Psoas muscle (tissue), 8 donors: ENCODE measurements around the gene NFE2L3. TPM values are rescaled to one million over a fixed set of nuclear protein-coding genes. Genes with fewer than 3 reads are reported as not detected.
"Not testable (repeated sequence)": the region's sequence is repeated elsewhere in the genome, so short reads cannot be mapped to it uniquely, and the experiment has no call there.

ENCODE experiments used
- ATAC-seq, 4 donors: fragments of 200-7000 bp; cut with Tn5 transposase; one replicate each; pipeline ENCODE4 v1.9.1; 2020; ENCODE audit warnings: moderate library complexity in 3 of 4, mild to moderate bottlenecking in 2 of 4
- DNase-seq, 2 donors: peaks; one replicate each; pipeline ENCODE4 v3.0.0-alpha.2; 2020
- H3K27ac ChIP-seq: fragments of 200-600 bp; one replicate; pipeline ENCODE4 v1.8.0; 2022
- H3K27me3 ChIP-seq, 3 donors: fragments of 200-600 bp in 1 of 3; one replicate each; pipeline versions ENCODE4 v1.6.1 to v1.8.0; 2013 to 2022; ENCODE audit warnings: low read length in 2 of 3, mild to moderate bottlenecking in 2 of 3, moderate library complexity in 1 of 3; ENCODE audit not compliant: insufficient read depth in 3 of 3
- H3K36me3 ChIP-seq, 2 donors: fragments of 200-600 bp in 1 of 2; one replicate each; pipeline versions ENCODE4 v1.6.1 to v1.8.0; 2013 to 2022; ENCODE audit warnings: low read depth in 1 of 2, mild to moderate bottlenecking in 1 of 2, moderate library complexity in 1 of 2; ENCODE audit not compliant: insufficient read depth in 1 of 2
- H3K4me1 ChIP-seq: fragments of 200-600 bp; one replicate; pipeline ENCODE4 v1.8.0; 2022
- H3K4me3 ChIP-seq: fragments of 200-600 bp; one replicate; pipeline ENCODE4 v1.8.0; 2022; ENCODE audit warnings: mild to moderate bottlenecking
- H3K9me3 ChIP-seq: fragments of 200-600 bp; one replicate; pipeline ENCODE4 v1.8.0; 2022
- WGBS, 3 donors: extraction: QIAGEN DNeasy Blood & Tissue Kit; methylation state at CpG; one replicate each; pipeline versions ENCODE4 v1.1.6 to v1.1.7; 2013; 5-methylcytosine and 5-hydroxymethylcytosine counted together
- intact Hi-C, 2 donors: fragments of 100-400 bp; cut with DNase I; formaldehyde crosslinking; loops; one replicate each; pipeline versions ENCODE4 v1.11.0 to v1.14.2; 2022
- polyA plus RNA-seq, 3 donors: library from polyadenylated mRNA; stranded (reverse); fragments of 200-250 nt; gene quantifications; one replicate each; pipeline ENCODE4 v1.2.3, GENCODE V29; 2013
- total RNA-seq, 4 donors: library from RNA; stranded (reverse); fragmentation: NEBNext Ultra II Directional in 2 of 4; extraction: Animal tissue kit (Norgen Biotek cat#: 25700) in 2 of 4; gene quantifications; one replicate each; pipeline versions ENCODE4 v1.2.1 to v1.2.4, GENCODE V29; 2021 to 2023
- TF ChIP-seq, protein P1 (sequence below): fragments of 200-600 bp; IDR thresholded peaks from one replicate; pipeline ENCODE4 v1.8.0; 2022; ENCODE audit warnings: antibody characterized with exemption
- donor health status: healthy with polysubstance abuse.
- donor health status: DM: no; HTN: no; CAD: no; lungs with moderate emphysema.
- donor health status: Bipolar disorder and iron deficiency.
- donor health status: healthy.
- donor health status: DM: yes; HTN: yes; CAD: no.
- donor health status: DM: no; HTN: no; CAD: no.
- donor health status: DM: no; HTN: no; CAD: no.
- donor health status: DM: yes; HTN: yes; CAD: no.

The NFE2L3 gene
- total and polyA plus RNA-seq, 7 donors: 0.44 to 1.1 (median 0.72) TPM

DNA sequence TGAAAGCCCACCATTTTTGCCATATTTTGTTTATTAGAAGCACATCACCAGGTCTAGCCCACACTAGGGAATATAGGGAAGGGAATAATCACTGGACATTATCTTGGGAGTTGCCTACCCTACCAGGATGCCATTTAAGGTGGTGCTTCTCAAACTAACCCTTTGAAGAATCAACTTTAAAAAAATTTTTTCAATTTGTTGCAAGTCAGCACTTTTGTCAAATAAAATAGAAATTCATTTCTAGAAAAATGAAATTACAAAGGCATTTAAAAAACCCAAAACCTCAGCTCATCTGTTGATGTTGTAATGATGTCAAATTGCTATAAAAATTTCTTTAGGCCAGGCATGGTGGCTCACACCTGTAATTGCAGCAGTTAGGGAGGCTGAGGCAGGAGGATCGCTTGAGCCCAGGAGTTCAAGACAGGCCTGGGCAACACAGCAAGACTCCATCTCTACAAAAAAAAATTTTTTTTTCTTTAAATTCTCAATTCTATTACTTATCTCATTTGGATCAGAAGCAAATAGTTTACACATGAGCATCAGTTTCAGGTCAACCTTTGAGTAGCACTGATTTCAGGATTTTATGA is 2.5 kb upstream of the NFE2L3 start:
- Histone ChIP-seq H3K27me3 (peaks cover 0 to 32% (median 15%) of the 10 kb centered on the region in 3 donors), H3K4me3 (no peak overlapping the region), H3K4me1 (no peaks in the 10 kb centered on the region), H3K27ac (no peak overlapping the region), H3K9me3 (no peaks in the 10 kb centered on the region), H3K36me3 (no peaks in the 10 kb centered on the region)
- no peak for ATAC-seq
- 96 to 97% (median 97%) methylated on average over 1 of the region's 1 CpG for WGBS, 3 donors
- DNase-seq: no peak
- intact Hi-C loops: no loop called here
- TF ChIP-seq, protein P1, sequence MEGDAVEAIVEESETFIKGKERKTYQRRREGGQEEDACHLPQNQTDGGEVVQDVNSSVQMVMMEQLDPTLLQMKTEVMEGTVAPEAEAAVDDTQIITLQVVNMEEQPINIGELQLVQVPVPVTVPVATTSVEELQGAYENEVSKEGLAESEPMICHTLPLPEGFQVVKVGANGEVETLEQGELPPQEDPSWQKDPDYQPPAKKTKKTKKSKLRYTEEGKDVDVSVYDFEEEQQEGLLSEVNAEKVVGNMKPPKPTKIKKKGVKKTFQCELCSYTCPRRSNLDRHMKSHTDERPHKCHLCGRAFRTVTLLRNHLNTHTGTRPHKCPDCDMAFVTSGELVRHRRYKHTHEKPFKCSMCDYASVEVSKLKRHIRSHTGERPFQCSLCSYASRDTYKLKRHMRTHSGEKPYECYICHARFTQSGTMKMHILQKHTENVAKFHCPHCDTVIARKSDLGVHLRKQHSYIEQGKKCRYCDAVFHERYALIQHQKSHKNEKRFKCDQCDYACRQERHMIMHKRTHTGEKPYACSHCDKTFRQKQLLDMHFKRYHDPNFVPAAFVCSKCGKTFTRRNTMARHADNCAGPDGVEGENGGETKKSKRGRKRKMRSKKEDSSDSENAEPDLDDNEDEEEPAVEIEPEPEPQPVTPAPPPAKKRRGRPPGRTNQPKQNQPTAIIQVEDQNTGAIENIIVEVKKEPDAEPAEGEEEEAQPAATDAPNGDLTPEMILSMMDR: no peak

DNA sequence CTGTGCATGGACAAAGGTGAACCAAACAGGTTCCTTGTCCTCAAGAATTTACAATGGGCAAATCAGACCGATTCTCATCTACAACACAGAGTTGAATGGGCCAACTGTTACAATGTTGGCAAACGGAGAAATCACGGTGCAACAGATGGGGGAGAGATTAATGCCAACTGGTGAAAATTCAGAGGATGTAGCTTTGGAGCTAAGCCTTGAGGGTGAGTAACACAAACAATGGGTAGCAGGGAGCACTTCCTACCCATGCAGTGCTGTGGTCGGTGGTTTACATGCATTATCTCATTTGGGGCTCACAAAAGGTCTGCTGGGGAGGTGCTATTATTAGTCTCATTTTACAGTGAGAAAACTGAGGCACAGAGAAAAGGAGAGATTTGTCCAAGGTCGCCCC is 902 bp upstream of the NFE2L3 start:
- WGBS, 3 donors: 36 to 56% (median 41%) methylated on average over 5 of the region's 5 CpGs
- Histone ChIP-seq H3K27ac (no peak overlapping the region), H3K4me3 (peak overlapping the region; percentile 66), H3K9me3 (no peaks in the 10 kb centered on the region), H3K27me3 (peaks cover 0 to 48% (median 17%) of the 10 kb centered on the region in 3 donors), H3K36me3 (no peaks in the 10 kb centered on the region), H3K4me1 (no peaks in the 10 kb centered on the region)
- TF ChIP-seq, protein P1: no peak
- ATAC-seq (no peak), DNase-seq (no peak)
- intact Hi-C loops: no loop called here

DNA sequence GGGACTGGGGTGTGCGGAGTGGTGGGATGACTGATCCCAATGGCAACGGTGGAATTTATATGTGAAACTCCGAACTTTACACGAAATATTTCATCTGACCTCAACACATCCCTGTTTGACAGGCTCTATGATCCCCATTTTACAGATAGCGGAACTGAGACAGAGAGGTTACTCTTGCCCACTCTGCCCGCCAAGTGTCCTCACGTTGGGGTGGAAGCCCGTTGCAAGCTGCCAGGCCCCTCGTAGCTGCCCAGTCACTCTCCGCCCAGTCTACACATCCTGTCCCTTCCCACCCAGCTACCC is 397 bp upstream of the NFE2L3 start:
- peak overlapping the region; percentile 66 for H3K4me3 ChIP-seq
- peaks cover 0 to 50% (median 17%) of the 10 kb centered on the region in 3 donors for H3K27me3 ChIP-seq
- DNase-seq (no peak), ATAC-seq (no peak)
- no peaks in the 10 kb centered on the region for H3K4me1 ChIP-seq
- no peaks in the 10 kb centered on the region for H3K36me3 ChIP-seq
- TF ChIP-seq, protein P1: no peak
- 55 to 64% (median 60%) methylated on average over 10 of the region's 10 CpGs for WGBS, 3 donors
- H3K27ac ChIP-seq: no peak overlapping the region
- H3K9me3 ChIP-seq: no peaks in the 10 kb centered on the region
- intact Hi-C loops: no loop called here

- WGBS, 3 donors: 4 to 7% (median 5%) methylated on average over 30 to 49 of the region's 54 CpGs
- ATAC-seq: peak in 2 of 4 donors; percentile 22 to 24
- Histone ChIP-seq H3K4me3 (peak overlapping the region; percentile 66), H3K27me3 (peaks cover 0 to 50% (median 17%) of the 10 kb centered on the region in 3 donors)
- DNase-seq, H3K27ac ChIP-seq, H3K36me3 ChIP-seq, intact Hi-C loops, H3K9me3 ChIP-seq, H3K4me1 ChIP-seq: not testable (repeated sequence)
Observed at GRCh38 chr7:26152782-26153240, 813 bp downstream of the NFE2L3 start.

- Histone ChIP-seq H3K27ac (no peak overlapping the region), H3K9me3 (no peaks in the 10 kb centered on the region), H3K27me3 (peaks cover 0 to 50% (median 17%) of the 10 kb centered on the region in 3 donors), H3K4me3 (peak overlapping the region; percentile 66), H3K4me1 (no peaks in the 10 kb centered on the region), H3K36me3 (no peaks in the 10 kb centered on the region)
- WGBS, 3 donors: 24 to 47% (median 37%) methylated on average over 18 of the region's 18 CpGs
- ATAC-seq (no peak), DNase-seq (no peak)
- intact Hi-C loops: no loop called here
- TF ChIP-seq, protein P1: no peak
Observed at GRCh38 chr7:26153241-26153822, 1.3 kb downstream of the NFE2L3 start.
